GM13977 (cell line): ENCODE measurements around the gene FAM131B.

ENCODE experiments used
- DNase-seq: peaks from one replicate; pipeline ENCODE4 v3.0.0; 2012; ENCODE audit warnings: low spot score
- in situ Hi-C: fragments of 300-500 bp; cut with MboI; formaldehyde crosslinking; loops from one replicate; pipeline ENCODE4 v1.12.0; 2022; ENCODE audit warnings: low sequenced_read_pairs, low pct_unique_long_range_greater_than_20kb, mixed read lengths, inconsistent platforms; ENCODE audit not compliant: unreplicated experiment
- TF ChIP-seq, protein P1 (sequence below): IDR thresholded peaks from 2 replicates; pipeline ENCODE4 v1.5.1; 2012; ENCODE audit warnings: mild to moderate bottlenecking, control low read depth; ENCODE audit not compliant: insufficient read depth; ENCODE audit errors: extremely low read depth, missing control alignments

FAM131B gene

DNA sequence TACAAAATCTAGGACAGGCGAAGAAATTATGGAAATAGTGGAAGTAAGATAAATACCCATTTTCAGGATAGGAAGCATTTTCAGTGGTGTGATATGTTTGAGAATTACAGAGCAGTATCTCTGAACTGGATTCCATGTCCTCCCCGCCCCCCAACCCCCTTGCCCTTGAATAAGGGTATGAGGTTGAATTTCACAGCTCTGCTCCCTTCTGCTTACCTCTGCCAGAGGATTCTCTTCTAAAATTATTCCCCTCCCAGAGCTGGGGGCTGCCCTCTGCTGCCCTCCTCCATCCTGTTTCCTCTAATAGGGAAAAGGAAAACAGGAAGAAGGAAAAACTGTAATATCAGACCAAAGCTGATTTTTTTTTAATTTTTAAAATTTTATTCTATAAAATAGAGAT lies 53.9 kb downstream of the FAM131B start:
- in situ Hi-C loops = loop anchor here (10.0 kb wide), 1 partner anchor 54 kb away; no protein-coding TSS in a partner anchor
- DNase-seq = no peak
- TF ChIP-seq, protein P1, sequence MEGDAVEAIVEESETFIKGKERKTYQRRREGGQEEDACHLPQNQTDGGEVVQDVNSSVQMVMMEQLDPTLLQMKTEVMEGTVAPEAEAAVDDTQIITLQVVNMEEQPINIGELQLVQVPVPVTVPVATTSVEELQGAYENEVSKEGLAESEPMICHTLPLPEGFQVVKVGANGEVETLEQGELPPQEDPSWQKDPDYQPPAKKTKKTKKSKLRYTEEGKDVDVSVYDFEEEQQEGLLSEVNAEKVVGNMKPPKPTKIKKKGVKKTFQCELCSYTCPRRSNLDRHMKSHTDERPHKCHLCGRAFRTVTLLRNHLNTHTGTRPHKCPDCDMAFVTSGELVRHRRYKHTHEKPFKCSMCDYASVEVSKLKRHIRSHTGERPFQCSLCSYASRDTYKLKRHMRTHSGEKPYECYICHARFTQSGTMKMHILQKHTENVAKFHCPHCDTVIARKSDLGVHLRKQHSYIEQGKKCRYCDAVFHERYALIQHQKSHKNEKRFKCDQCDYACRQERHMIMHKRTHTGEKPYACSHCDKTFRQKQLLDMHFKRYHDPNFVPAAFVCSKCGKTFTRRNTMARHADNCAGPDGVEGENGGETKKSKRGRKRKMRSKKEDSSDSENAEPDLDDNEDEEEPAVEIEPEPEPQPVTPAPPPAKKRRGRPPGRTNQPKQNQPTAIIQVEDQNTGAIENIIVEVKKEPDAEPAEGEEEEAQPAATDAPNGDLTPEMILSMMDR = no peak

- peak; percentile 40 for DNase-seq
- in situ Hi-C loops = loop anchor here (10.0 kb wide), 1 partner anchor 51 kb away; no protein-coding TSS in a partner anchor
- TF ChIP-seq, protein P1 = peak; percentile 56
Observed at GRCh38 chr7:143305423-143306070, 57.0 kb downstream of the FAM131B start.

GRCh38 chr7:143304938-143305337 lies 57.6 kb downstream of the FAM131B start:
- TF ChIP-seq, protein P1 = no peak
- DNase-seq = no peak
- in situ Hi-C loops = loop anchor here (10.0 kb wide), 1 partner anchor 50 kb away; no protein-coding TSS in a partner anchor

GRCh38 chr7:143303733-143304132 lies 58.8 kb downstream of the FAM131B start:
- in situ Hi-C loops = loop anchor here (10.0 kb wide), 1 partner anchor 49 kb away; no protein-coding TSS in a partner anchor
- DNase-seq = no peak

More at GRCh38 chr7:143303733-143304132, 58.8 kb downstream of the FAM131B start:
- TF ChIP-seq, protein P1 = no peak
